Astrocyte of the spinal cord (primary cell): Measurements from ENCODE around the gene HMGN2.

ENCODE experiments used
- DNase-seq: peaks from one replicate; pipeline ENCODE4 v3.0.0; 2011; ENCODE audit warnings: low read depth, low spot score
- H3K4me3 ChIP-seq: 2 replicates; pipeline ENCODE4 v1.5.1; 2011; ENCODE audit warnings: low read depth, mild to moderate bottlenecking, low read length, moderate library complexity
- in situ Hi-C: cut with HindIII; loops from 2 replicates; pipeline ENCODE4 v1.10.0; 2017; ENCODE audit warnings: low sequenced_read_pairs
- TF ChIP-seq, protein P1 (sequence below): IDR thresholded peaks from 2 replicates; pipeline ENCODE4 v1.5.1; 2012; ENCODE audit warnings: low read depth, mild to moderate bottlenecking, low read length, inconsistent platforms

Gene HMGN2

DNA sequence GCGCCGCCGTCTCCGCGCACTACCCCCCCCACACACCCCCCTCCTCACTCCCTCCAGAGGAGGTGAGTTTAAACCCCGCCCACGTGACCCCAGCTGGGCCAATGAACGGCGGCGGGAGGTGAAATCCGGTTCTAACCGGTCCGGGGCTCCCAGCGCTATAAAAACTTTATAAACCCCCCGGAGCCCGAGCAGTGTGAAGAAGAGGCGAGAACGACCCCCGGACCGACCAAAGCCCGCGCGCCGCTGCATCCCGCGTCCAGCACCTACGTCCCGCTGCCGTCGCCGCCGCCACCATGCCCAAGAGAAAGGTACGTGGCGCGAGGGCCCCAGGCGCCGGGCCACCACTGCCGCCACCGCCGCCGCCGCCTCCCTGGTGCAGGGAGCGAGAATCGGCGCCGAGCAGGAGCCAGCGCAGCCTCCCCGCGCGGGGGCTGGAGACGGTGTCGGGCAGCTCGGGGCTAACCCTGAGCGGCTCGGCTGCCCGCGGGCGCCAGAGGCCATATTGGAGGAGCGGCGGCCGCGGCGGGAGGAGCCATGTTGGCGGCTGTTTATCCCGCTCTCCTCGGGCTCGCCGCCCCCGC is at the start of gene HMGN2:
HMGN2 (plus strand) TSS at position 121 of the 581 bp plus-strand sequence; CDS start at position 294, 173 bp downstream.
- TF ChIP-seq, protein P1, sequence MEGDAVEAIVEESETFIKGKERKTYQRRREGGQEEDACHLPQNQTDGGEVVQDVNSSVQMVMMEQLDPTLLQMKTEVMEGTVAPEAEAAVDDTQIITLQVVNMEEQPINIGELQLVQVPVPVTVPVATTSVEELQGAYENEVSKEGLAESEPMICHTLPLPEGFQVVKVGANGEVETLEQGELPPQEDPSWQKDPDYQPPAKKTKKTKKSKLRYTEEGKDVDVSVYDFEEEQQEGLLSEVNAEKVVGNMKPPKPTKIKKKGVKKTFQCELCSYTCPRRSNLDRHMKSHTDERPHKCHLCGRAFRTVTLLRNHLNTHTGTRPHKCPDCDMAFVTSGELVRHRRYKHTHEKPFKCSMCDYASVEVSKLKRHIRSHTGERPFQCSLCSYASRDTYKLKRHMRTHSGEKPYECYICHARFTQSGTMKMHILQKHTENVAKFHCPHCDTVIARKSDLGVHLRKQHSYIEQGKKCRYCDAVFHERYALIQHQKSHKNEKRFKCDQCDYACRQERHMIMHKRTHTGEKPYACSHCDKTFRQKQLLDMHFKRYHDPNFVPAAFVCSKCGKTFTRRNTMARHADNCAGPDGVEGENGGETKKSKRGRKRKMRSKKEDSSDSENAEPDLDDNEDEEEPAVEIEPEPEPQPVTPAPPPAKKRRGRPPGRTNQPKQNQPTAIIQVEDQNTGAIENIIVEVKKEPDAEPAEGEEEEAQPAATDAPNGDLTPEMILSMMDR = no peak
- peak within 1 kb of the TSS; percentile 65 for H3K4me3 ChIP-seq
- in situ Hi-C loops = no loop called here
- DNase-seq = peak; percentile 89

DNA sequence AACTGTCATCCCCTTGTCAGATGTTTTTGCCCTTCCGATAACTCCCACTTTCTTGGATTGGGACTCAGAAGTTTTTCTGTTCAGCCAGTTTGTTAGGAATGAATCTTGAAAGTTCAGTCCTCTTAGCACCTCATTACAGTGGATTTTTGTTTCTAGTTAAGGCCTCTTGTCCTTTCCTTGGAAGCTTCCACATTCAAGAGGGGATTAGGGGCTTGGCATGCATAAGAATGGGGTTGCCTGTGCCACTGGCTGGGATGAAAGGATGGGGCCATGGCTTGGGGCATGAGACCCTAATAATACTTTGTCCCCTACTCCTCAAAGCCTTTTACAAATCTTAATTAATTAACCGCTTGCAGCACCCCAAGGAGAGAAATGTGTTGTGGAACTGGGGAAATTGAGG is 42.5 kb upstream of the HMGN2 start:
- TF ChIP-seq, protein P1 = no peak
- no peak overlapping the region for H3K4me3 ChIP-seq
- DNase-seq = no peak
- in situ Hi-C loops = no loop called here

DNA sequence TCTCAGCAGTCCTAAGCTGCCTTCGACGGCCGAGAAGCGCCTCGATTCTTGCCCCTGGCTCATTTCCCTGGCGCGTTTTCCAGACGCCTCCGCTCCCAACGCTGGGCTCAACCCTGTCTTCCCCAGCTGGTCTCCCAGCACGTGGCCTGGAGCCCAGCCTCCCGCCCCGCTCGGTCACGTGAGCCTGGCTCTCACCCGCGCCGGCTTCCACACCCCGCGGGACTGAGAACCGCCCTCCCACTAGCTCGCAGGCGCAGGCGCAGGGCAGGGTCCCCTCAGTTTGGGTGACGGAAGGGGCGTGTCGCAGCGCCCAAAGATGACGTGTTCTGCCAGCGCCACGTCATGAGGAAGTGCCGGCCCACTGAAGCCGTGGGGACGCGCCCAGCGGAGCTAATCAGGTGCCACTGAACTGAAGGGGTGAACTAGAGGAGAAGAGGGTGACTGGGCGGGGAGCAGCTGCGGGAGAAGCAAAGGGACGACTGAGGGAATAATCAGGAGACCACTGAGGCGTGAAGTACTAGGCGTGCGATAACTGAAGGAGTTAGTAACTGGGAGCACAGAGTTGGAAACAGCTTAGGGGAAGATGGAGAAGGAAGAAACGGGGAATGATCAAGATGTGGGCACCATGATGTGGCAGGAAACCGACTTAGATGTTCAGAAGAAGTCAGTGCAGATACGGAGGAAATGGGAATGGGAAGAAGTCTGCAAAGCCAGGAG is 40.1 kb upstream of the HMGN2 start, which contains the start of gene DHDDS:
DHDDS (plus strand) TSS at position 343 of the 717 bp plus-strand sequence. CDS start 625 bp downstream, outside the sequence.
- H3K4me3 ChIP-seq = peak within 1 kb of the TSS; percentile 74
- in situ Hi-C loops = no loop called here
- DNase-seq = peak; percentile 98
- TF ChIP-seq, protein P1 = no peak

DNA sequence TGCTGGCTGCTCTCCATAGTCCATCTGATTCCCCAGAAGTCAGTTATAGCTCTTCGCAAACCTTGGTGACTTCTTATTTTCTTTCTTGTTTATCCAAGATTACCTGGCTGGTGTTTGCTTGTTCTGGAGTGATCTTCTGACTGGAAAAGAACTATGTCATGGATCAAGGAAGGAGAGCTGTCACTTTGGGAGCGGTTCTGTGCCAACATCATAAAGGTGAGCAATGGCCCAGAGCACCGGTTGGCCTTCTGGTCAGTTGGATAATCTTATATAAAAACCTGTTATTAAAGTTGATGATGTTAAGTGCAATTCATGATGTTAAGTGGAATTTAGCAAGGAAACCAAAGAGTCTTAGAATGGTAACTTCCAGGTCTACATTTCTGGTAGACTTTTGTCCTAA is 39.4 kb upstream of the HMGN2 start:
- H3K4me3 ChIP-seq = peak overlapping the region; percentile 74
- DNase-seq = no peak
- in situ Hi-C loops = no loop called here
- TF ChIP-seq, protein P1 = no peak

DNA sequence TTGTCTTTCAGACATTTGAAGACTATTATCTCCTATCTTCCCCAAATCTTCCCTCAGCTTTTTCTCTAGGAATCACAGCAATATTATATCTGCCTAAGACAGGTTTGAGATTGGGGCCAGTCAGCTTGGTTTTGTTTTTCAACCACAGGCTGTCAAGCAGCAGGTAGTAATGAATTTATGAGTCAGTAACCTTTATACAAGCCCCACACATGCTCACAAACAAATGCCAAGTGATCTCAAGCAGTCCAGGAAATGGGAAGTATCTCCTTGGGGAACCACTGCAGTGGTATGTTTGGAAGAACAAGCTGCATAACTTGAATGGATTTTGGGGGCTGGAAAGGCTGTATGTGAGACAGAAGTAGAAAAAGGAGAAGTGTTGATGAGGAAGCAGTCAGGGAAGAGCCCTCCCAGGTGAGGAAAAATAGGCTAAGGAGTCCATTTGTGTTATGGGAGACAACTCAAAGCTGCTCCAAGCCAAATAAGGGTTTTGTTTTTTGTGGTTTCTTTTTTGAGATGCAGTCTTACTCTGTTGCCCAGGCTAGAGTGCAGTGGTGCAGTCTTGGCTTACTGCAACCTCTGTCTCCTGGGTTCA is 38.0 kb upstream of the HMGN2 start:
- TF ChIP-seq, protein P1 = no peak
- in situ Hi-C loops = no loop called here
- DNase-seq = no peak
- H3K4me3 ChIP-seq = no peak overlapping the region

DNA sequence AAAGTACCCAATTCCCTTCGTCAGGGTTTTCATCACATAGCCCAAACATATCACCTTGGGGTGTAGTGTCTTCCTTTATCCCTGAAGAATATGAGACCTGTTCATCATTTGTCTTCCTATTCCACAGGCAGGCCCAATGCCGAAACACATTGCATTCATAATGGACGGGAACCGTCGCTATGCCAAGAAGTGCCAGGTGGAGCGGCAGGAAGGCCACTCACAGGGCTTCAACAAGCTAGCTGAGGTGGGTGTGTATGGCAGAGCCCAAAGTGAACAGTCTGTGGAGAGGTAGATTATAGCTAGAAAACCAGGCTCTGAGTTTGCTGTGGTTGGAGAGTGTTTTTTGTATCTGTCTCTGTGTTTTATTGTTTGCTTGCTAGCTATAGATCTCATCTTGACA is 34.2 kb upstream of the HMGN2 start:
- in situ Hi-C loops = no loop called here
- no peak overlapping the region for H3K4me3 ChIP-seq
- DNase-seq = no peak
- TF ChIP-seq, protein P1 = no peak
